Heart left ventricle (tissue), 13 donors: ENCODE measurements around the gene STAG3.

ENCODE experiments used
- CTCF ChIP-seq, 12 donors: fragments of 200-600 bp; sonication (generic) in 4 of 12; IDR thresholded peaks; one replicate each; pipeline versions ENCODE4 v1.5.0 to v1.8.0; 2018 to 2022; ENCODE audit warnings: antibody characterized with exemption in 12 of 12, mild to moderate bottlenecking in 5 of 12
- POLR2A ChIP-seq, 2 donors: fragments of 450-650 bp; IDR thresholded peaks; one replicate each; pipeline ENCODE4 v1.6.1; 2017; ENCODE audit warnings: antibody characterized with exemption in 2 of 2, mild to moderate bottlenecking in 2 of 2, moderate library complexity in 2 of 2
- donor health status: ischemic (EF 13 %, LVEDD 7.1; RV severe dilation, severe dysfunction).
- donor health status: DM: no; HTN: yes; CAD: no.
- donor health status: DM: no; HTN: no; CAD: no.
- donor health status: ischemic (EF 25% LVEDD 6.9; RV normal size, moderate dysfunction).
- donor health status: ischemic (EF 25% LVEDD 5.7; RV mildly dilated, moderate dysfunction).
- donor health status: ischemic (EF 35%, LVEDD 5.7; RV mildly dilated, moderate dysfunction).
- donor health status: nonischemic (EF 11% LVEDD 7.7; RV severe dilation, severe dysfunction).
- donor health status: DM: yes; HTN: yes; CAD: no.
- donor health status: PGD.
- donor health status: ischemic (EF 29% LVEDD 5.4; RV normal size, mild dysfunction).
- donor health status: nonischemic (EF 23%, LVEDD 6.1; RV moderate dilation, normal function).

DNA sequence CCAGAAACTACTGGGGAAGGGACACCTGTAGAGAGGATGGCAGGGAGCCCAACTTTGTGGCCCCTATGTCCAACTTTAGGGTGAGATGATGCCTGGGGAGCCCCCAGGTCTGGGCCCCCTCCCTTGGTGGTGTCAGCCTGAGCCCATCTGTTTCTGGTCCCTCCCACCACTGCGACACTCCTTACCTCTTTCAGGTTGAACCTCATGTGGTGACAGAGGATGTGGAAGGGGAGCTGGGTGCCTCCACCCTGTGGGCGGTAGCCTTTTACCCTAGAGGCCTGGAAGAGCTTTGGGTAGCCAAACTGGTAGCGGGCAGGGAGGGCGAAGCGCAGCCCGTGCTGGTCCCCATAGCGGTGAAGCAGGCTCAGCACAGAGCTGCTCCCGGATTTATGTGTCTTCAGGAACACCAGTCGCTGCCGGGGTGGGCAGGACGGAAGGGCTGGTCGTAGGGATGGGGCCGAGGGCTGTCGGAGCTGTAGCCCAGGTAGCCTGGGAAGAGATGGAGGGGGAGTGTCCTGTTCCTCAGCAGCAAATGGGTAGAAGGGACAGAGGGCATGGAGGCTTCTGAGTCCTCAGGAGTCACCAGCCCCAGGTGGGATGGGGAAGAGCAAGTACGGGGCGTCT, 11.3 kb upstream of the STAG3 start:
- TF ChIP-seq CTCF (IDR thresholded peaks at IDR 0.05) (no peak), POLR2A (IDR thresholded peaks at IDR 0.05) (no peak)
